ENCODE results near the gene USP13. TPM values are rescaled to one million over a fixed set of nuclear protein-coding genes. Genes with fewer than 3 reads are reported as not detected.

The USP13 gene
- total and polyA plus RNA-seq, 4 donors: 2.4 to 7.3 (median 4.2) TPM

DNA sequence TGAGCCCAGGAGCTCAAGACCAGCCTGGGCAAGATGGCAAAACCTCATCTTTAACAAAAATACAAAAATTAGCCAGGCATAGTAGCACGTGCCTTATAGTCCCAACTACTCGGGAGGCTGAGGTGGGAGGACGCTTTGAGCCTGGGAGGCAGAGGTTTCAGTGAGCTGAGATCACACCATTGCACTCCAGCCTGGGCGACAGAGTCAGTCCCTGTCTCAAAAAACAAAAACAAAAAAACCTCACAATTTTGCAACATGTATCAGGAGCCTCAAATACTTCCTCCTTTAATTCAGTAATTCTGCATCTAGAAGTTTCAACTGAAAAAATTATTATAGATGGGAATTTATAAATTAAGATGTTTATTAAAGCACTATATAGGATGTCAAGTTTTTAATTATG is 49.5 kb upstream of the USP13 start:
- H3K9ac ChIP-seq (ENCODE audit: low read depth in 1 of 2, low read length in 2 of 2): no peak overlapping the region
- WGBS: 86% methylated on average over 4 of the region's 4 CpGs
- DNase-seq (ENCODE audit: low spot score): no peak
- H3K36me3 ChIP-seq (ENCODE audit: control insufficient read depth in 4 of 4, insufficient read depth in 3 of 4, low read depth in 1 of 4, low read length in 3 of 4): peaks cover 6 to 32% (median 27%) of the 10 kb centered on the region in 4 donors
- no peak for TF ChIP-seq FOXA1 (IDR thresholded peaks at IDR 0.05)
- H3K27me3 ChIP-seq (ENCODE audit: control insufficient read depth in 4 of 4, insufficient read depth in 4 of 4, low read length in 3 of 4): no peaks in the 10 kb centered on the region
- H3K4me3 ChIP-seq (ENCODE audit: low read depth in 1 of 3, low read length in 3 of 3): no peak overlapping the region
- H3K4me1 ChIP-seq (ENCODE audit: control insufficient read depth in 4 of 4, insufficient read depth in 4 of 4, low read length in 3 of 4): peaks cover 6 to 22% (median 12%) of the 10 kb centered on the region in 4 donors
- H3K27ac ChIP-seq (ENCODE audit: low read depth in 1 of 2, low read length in 2 of 2): no peak overlapping the region
- H3K9me3 ChIP-seq (ENCODE audit: control insufficient read depth in 4 of 4, low read length in 3 of 4): no peaks in the 10 kb centered on the region

DNA sequence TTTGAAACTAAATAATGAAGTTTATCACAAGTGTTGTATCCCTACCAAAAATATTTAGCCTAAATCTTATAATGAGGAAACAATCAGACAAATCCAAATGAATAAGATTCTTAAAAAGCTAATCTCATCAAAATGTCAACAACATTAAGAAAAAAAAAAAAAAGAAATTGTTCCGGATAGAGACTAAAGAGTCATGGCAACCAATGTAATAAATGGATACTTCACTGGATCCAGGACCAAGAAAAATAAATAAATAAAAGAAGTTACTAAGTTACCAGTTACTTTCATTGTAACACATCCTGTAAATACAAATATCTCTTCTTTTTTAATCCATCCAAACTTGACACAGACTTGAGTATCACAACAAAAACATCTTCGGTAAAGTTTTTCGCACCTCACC is 49.0 kb upstream of the USP13 start:
- 2% methylated on average over 3 of the region's 3 CpGs for WGBS

DNA sequence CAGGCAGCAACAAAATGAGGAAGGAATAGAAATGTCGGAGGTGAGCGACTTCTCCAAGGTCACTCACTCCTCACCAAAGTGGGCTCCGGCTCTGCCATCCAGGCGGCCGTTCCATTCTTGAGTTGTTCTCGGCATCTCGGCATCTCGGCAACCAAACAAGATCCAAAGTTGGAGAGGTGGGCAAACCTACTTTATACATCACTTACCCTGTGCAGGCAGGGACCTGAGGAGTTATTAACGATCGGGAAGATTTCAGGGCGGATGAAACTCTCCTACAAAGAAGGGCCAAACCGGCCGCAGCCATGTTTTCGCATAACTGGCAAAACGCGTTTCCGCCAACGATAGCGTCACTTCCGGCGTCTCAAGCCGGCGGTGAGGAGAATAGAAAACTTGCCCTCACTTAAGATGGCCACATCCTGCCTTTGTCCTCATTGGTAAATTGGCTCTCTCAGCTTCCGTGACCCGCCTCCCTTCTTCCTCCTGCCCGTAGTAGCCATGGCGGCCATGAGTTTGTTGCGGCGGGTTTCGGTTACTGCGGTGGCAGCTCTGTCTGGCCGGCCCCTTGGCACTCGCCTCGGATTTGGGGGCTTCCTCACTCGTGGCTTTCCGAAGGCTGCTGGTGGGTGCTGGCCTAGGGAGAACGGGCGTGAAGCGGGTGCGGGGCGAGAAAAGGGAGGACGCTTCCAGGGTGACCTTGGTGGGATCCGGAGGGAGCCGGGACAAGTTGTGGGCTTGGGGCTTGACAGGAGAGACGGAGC is 48.3 kb upstream of the USP13 start, which contains the start of the genes MRPL47 and NDUFB5:
TSS of gene MRPL47 (minus strand) at position 318 of the 758 bp plus-strand sequence. CDS start at position 304, 14 bp downstream.
TSS of gene NDUFB5 (plus strand) at position 474 of the 758 bp plus-strand sequence. CDS start at position 496, 22 bp downstream.
- peaks cover 5 to 23% (median 17%) of the 10 kb centered on the region in 4 donors for H3K36me3 ChIP-seq (ENCODE audit: control insufficient read depth in 4 of 4, insufficient read depth in 3 of 4, low read depth in 1 of 4, low read length in 3 of 4)
- DNase-seq (ENCODE audit: low spot score): peak; percentile 91
- H3K27ac ChIP-seq (ENCODE audit: low read depth in 1 of 2, low read length in 2 of 2): peak within 1 kb of the TSS; percentile 93
- peak within 1 kb of the TSS; percentile 74 to 100 (median 98) for H3K4me3 ChIP-seq (ENCODE audit: low read depth in 1 of 3, low read length in 3 of 3)
- H3K27me3 ChIP-seq (ENCODE audit: control insufficient read depth in 4 of 4, insufficient read depth in 4 of 4, low read length in 3 of 4): no peaks in the 10 kb centered on the region
- WGBS: under 1% methylated on average over 45 of the region's 45 CpGs
- H3K9me3 ChIP-seq (ENCODE audit: control insufficient read depth in 4 of 4, low read length in 3 of 4): no peaks in the 10 kb centered on the region
- peak within 1 kb of the TSS; percentile 86 to 98 for H3K9ac ChIP-seq (ENCODE audit: low read depth in 1 of 2, low read length in 2 of 2)
- peaks cover 6 to 22% (median 12%) of the 10 kb centered on the region in 4 donors for H3K4me1 ChIP-seq (ENCODE audit: control insufficient read depth in 4 of 4, insufficient read depth in 4 of 4, low read length in 3 of 4)
- TF ChIP-seq EGR1 (IDR thresholded peaks at IDR 0.05; ENCODE audit: low read depth in 2 of 2) (no peak), RAD21 (IDR thresholded peaks at IDR 0.05) (peak in 1 of 2 donors; percentile 37), HNF4A (conservative IDR thresholded peaks at IDR 0.05) (peak in 1 of 2 donors; percentile 53), JUND (IDR thresholded peaks at IDR 0.05) (peak; percentile 52 to 72), RXRA (IDR thresholded peaks at IDR 0.05) (peak; percentile 28 to 46), HNF4G (IDR thresholded peaks at IDR 0.05) (no peak), SP1 (IDR thresholded peaks at IDR 0.05) (peak; percentile 65), TAF1 (conservative IDR thresholded peaks at IDR 0.05) (peak; percentile 68), FOXA2 (IDR thresholded peaks at IDR 0.05) (no peak), FOXA1 (IDR thresholded peaks at IDR 0.05) (no peak), YY1 (IDR thresholded peaks at IDR 0.05) (peak; percentile 100)
- TF ChIP-seq, protein P1, sequence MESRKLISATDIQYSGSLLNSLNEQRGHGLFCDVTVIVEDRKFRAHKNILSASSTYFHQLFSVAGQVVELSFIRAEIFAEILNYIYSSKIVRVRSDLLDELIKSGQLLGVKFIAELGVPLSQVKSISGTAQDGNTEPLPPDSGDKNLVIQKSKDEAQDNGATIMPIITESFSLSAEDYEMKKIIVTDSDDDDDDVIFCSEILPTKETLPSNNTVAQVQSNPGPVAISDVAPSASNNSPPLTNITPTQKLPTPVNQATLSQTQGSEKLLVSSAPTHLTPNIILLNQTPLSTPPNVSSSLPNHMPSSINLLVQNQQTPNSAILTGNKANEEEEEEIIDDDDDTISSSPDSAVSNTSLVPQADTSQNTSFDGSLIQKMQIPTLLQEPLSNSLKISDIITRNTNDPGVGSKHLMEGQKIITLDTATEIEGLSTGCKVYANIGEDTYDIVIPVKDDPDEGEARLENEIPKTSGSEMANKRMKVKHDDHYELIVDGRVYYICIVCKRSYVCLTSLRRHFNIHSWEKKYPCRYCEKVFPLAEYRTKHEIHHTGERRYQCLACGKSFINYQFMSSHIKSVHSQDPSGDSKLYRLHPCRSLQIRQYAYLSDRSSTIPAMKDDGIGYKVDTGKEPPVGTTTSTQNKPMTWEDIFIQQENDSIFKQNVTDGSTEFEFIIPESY (IDR thresholded peaks at IDR 0.05): peak; percentile 59
- TF ChIP-seq, protein P2, sequence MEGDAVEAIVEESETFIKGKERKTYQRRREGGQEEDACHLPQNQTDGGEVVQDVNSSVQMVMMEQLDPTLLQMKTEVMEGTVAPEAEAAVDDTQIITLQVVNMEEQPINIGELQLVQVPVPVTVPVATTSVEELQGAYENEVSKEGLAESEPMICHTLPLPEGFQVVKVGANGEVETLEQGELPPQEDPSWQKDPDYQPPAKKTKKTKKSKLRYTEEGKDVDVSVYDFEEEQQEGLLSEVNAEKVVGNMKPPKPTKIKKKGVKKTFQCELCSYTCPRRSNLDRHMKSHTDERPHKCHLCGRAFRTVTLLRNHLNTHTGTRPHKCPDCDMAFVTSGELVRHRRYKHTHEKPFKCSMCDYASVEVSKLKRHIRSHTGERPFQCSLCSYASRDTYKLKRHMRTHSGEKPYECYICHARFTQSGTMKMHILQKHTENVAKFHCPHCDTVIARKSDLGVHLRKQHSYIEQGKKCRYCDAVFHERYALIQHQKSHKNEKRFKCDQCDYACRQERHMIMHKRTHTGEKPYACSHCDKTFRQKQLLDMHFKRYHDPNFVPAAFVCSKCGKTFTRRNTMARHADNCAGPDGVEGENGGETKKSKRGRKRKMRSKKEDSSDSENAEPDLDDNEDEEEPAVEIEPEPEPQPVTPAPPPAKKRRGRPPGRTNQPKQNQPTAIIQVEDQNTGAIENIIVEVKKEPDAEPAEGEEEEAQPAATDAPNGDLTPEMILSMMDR (IDR thresholded peaks at IDR 0.05; ENCODE audit: low read depth, low read length, missing input control): no peak
- TF ChIP-seq, protein P3, sequence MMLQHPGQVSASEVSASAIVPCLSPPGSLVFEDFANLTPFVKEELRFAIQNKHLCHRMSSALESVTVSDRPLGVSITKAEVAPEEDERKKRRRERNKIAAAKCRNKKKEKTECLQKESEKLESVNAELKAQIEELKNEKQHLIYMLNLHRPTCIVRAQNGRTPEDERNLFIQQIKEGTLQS (IDR thresholded peaks at IDR 0.05): no peak

More for the DNA sequence above, 49.0 kb upstream of the USP13 start:
- Histone ChIP-seq H3K4me3 (ENCODE audit: low read depth in 1 of 3, low read length in 3 of 3) (peak overlapping the region; percentile 74 to 100 (median 98)), H3K9me3 (ENCODE audit: control insufficient read depth in 4 of 4, low read length in 3 of 4) (no peaks in the 10 kb centered on the region), H3K36me3 (ENCODE audit: control insufficient read depth in 4 of 4, insufficient read depth in 3 of 4, low read depth in 1 of 4, low read length in 3 of 4) (peaks cover 6 to 28% (median 22%) of the 10 kb centered on the region in 4 donors), H3K9ac (ENCODE audit: low read depth in 1 of 2, low read length in 2 of 2) (peak overlapping the region; percentile 79 to 98), H3K4me1 (ENCODE audit: control insufficient read depth in 4 of 4, insufficient read depth in 4 of 4, low read length in 3 of 4) (peaks cover 6 to 22% (median 12%) of the 10 kb centered on the region in 4 donors), H3K27ac (ENCODE audit: low read depth in 1 of 2, low read length in 2 of 2) (peak overlapping the region; percentile 93), H3K27me3 (ENCODE audit: control insufficient read depth in 4 of 4, insufficient read depth in 4 of 4, low read length in 3 of 4) (no peaks in the 10 kb centered on the region)
- DNase-seq (ENCODE audit: low spot score): no peak
- TF ChIP-seq TAF1 (conservative IDR thresholded peaks at IDR 0.05) (no peak), HNF4A (conservative IDR thresholded peaks at IDR 0.05) (no peak)
- TF ChIP-seq, protein P4, sequence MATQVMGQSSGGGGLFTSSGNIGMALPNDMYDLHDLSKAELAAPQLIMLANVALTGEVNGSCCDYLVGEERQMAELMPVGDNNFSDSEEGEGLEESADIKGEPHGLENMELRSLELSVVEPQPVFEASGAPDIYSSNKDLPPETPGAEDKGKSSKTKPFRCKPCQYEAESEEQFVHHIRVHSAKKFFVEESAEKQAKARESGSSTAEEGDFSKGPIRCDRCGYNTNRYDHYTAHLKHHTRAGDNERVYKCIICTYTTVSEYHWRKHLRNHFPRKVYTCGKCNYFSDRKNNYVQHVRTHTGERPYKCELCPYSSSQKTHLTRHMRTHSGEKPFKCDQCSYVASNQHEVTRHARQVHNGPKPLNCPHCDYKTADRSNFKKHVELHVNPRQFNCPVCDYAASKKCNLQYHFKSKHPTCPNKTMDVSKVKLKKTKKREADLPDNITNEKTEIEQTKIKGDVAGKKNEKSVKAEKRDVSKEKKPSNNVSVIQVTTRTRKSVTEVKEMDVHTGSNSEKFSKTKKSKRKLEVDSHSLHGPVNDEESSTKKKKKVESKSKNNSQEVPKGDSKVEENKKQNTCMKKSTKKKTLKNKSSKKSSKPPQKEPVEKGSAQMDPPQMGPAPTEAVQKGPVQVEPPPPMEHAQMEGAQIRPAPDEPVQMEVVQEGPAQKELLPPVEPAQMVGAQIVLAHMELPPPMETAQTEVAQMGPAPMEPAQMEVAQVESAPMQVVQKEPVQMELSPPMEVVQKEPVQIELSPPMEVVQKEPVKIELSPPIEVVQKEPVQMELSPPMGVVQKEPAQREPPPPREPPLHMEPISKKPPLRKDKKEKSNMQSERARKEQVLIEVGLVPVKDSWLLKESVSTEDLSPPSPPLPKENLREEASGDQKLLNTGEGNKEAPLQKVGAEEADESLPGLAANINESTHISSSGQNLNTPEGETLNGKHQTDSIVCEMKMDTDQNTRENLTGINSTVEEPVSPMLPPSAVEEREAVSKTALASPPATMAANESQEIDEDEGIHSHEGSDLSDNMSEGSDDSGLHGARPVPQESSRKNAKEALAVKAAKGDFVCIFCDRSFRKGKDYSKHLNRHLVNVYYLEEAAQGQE (IDR thresholded peaks at IDR 0.05): no peak
